T-helper 2 cell treated with Interferon-gamma antibody and Interleukin-4, amounts not matched to agents 5 μg/mL and 100 μg/mL, for 36 hours (primary cell): ENCODE data around the gene DMRTA1.
A peak's percentile ranks its signal among the peaks of the same experiment; 100 is the strongest.
"Not testable (repeated sequence)": the region's sequence is repeated elsewhere in the genome, so short reads cannot be mapped to it uniquely, and the experiment has no call there.

ENCODE experiments used
- DNase-seq: peaks from one replicate; pipeline ENCODE4 v3.0.0; 2021; ENCODE audit warnings: low spot score
- H3K27ac Mint-ChIP-seq: one replicate; pipeline ENCODE4 v1.8.0; 2021; ENCODE audit warnings: mild to moderate bottlenecking, mixed read lengths
- H3K27me3 Mint-ChIP-seq: one replicate; pipeline ENCODE4 v1.8.0; 2021; ENCODE audit warnings: low read depth, mixed read lengths
- H3K36me3 Mint-ChIP-seq: one replicate; pipeline ENCODE4 v1.8.0; 2021; ENCODE audit warnings: low read depth, mixed read lengths
- H3K4me1 Mint-ChIP-seq: one replicate; pipeline ENCODE4 v1.8.0; 2021; ENCODE audit warnings: low read depth, mixed read lengths
- H3K4me3 Mint-ChIP-seq: one replicate; pipeline ENCODE4 v1.8.0; 2022; ENCODE audit warnings: mild to moderate bottlenecking, moderate library complexity, mixed read lengths
- H3K9me3 Mint-ChIP-seq: one replicate; pipeline ENCODE4 v1.8.0; 2021; ENCODE audit warnings: mixed read lengths

DMRTA1 gene

GRCh38 chr9:22440841-22441240 lies 5.8 kb upstream of the DMRTA1 start:
- Mint-ChIP-seq H3K4me1 (no peaks in the 10 kb centered on the region), H3K27me3 (peaks cover 6% of the 10 kb centered on the region), H3K9me3 (no peaks in the 10 kb centered on the region), H3K27ac (no peak overlapping the region), H3K36me3 (no peaks in the 10 kb centered on the region), H3K4me3 (no peak overlapping the region)
- no peak for DNase-seq

DNA sequence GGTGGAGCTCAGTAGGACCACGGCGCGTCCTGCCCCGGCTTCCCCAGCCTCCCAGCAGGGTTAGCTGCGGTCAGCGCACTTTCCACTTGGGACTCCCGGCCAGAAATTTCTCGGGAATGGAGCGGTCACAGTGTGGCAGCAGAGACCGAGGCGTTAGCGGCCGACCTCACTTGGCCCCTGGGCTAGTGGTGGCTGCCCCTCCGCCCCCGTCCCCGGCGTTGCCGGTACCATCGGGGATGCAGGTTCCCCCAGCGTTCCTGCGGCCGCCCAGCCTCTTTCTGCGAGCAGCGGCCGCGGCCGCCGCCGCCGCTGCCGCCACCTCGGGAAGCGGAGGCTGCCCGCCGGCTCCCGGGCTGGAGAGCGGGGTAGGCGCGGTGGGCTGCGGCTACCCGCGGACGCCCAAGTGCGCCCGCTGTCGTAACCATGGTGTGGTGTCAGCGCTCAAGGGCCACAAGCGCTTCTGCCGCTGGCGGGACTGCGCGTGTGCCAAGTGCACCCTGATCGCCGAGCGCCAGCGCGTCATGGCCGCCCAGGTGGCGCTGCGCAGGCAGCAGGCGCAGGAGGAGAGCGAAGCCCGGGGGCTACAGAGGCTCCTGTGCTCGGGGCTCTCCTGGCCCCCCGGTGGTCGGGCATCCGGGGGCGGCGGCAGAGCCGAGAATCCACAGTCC lies 460 bp downstream of the DMRTA1 start:
- H3K4me3 Mint-ChIP-seq, result peak overlapping the region; percentile 29
- peaks cover 3% of the 10 kb centered on the region for H3K4me1 Mint-ChIP-seq
- H3K36me3 Mint-ChIP-seq, result no peaks in the 10 kb centered on the region
- H3K9me3 Mint-ChIP-seq, result no peaks in the 10 kb centered on the region
- H3K27ac Mint-ChIP-seq, result no peak overlapping the region
- peaks cover 39% of the 10 kb centered on the region for H3K27me3 Mint-ChIP-seq
- peak; percentile 22 for DNase-seq

DNA sequence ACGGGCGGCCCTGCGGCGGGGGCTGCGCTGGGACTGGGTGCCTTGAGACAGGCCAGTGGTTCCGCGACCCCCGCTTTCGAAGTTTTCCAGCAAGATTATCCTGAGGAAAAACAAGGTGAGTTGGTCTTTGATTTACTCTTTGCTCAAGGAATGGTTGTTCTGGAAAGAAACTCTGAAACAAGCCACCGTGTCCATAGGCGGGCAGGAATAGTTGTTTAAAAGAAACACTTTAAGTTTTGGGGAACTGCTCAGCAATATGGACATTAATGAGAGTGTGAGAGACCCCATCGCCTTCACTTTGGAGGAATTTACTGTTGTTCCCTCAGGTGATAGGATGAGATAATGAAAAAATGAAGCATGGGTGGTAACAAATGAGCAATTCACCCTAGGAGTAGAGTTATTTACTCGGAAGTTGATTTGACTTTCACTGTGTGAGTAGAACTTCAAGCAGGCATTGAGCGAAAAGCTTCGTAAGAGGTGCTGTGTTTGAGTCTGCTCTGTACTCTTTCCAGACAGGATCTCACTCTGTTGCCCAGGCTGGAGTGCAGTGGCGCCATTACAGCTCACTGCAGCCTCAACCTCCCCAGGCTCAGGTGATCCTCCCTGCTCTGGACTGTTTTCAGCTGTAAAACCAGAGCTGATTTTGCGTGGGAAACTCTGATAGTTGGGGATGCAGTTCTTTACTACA lies 1.1 kb downstream of the DMRTA1 start:
- no peaks in the 10 kb centered on the region for H3K36me3 Mint-ChIP-seq
- no peak overlapping the region for H3K27ac Mint-ChIP-seq
- no peak overlapping the region for H3K4me3 Mint-ChIP-seq
- peaks cover 3% of the 10 kb centered on the region for H3K4me1 Mint-ChIP-seq
- no peak for DNase-seq
- peaks cover 39% of the 10 kb centered on the region for H3K27me3 Mint-ChIP-seq
- no peaks in the 10 kb centered on the region for H3K9me3 Mint-ChIP-seq

GRCh38 chr9:22449719-22450118 lies 3.1 kb downstream of the DMRTA1 start:
- H3K27me3 Mint-ChIP-seq, result peaks cover 39% of the 10 kb centered on the region
- H3K4me3 Mint-ChIP-seq, result no peak overlapping the region
- H3K36me3 Mint-ChIP-seq, result no peaks in the 10 kb centered on the region
- no peak for DNase-seq
- H3K27ac Mint-ChIP-seq, result no peak overlapping the region
- peaks cover 3% of the 10 kb centered on the region for H3K4me1 Mint-ChIP-seq
- H3K9me3 Mint-ChIP-seq, result no peaks in the 10 kb centered on the region

DNA sequence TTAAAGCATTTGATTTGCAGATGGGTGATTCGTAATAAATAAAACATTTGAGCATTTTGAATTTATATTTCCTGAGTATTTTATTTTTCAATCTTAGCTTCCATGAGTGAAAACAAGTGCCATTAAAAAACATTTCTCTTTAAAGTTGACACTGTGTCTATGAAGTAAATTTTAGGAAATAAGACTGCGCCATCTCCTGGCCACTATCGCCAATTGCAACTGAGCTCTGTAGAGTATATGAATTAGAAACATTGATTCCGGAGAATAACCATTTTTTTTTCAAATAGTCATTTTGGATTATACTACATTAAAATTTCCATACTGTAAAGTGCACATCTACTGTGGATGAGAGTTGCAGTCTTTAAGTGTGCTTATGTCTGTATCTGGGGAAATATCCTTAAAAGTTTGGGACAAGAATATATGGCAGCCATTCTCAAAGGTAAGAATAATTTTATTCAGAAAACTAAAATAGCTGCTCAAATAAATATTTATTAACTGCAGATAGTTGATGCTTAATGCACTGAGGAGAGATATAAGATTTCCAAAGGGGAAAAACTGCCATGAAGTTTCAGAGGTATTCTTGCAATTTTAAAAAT lies 5.9 kb downstream of the DMRTA1 start:
- H3K9me3 Mint-ChIP-seq, result no peaks in the 10 kb centered on the region
- no peak for DNase-seq
- H3K4me1 Mint-ChIP-seq, result no peaks in the 10 kb centered on the region
- no peak overlapping the region for H3K27ac Mint-ChIP-seq
- H3K36me3 Mint-ChIP-seq, result no peaks in the 10 kb centered on the region
- H3K4me3 Mint-ChIP-seq, result no peak overlapping the region
- H3K27me3 Mint-ChIP-seq, result peaks cover 24% of the 10 kb centered on the region

DNA sequence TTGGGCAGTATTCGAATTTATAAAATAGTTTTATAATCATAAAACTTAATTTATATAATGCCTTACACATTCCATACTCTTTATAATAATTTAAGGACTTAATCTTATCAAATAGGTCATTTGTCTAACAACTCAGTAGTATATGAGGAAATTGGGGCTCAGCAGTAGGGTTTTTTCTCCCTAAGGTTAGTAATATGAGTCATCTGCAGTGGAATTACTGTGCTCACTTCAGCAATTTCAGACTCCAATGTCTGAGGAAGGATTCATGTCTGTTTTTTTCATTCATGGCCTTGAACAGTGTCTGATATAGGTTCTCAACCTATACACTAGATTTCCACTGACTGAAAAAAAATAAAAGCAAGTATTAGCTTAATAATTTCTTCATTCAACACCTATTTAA lies 7.4 kb downstream of the DMRTA1 start:
- H3K4me1 Mint-ChIP-seq, result no peaks in the 10 kb centered on the region
- H3K36me3 Mint-ChIP-seq, result no peaks in the 10 kb centered on the region
- no peaks in the 10 kb centered on the region for H3K9me3 Mint-ChIP-seq
- no peak overlapping the region for H3K4me3 Mint-ChIP-seq
- no peak overlapping the region for H3K27ac Mint-ChIP-seq
- no peak for DNase-seq
- H3K27me3 Mint-ChIP-seq, result peaks cover 11% of the 10 kb centered on the region

DNA sequence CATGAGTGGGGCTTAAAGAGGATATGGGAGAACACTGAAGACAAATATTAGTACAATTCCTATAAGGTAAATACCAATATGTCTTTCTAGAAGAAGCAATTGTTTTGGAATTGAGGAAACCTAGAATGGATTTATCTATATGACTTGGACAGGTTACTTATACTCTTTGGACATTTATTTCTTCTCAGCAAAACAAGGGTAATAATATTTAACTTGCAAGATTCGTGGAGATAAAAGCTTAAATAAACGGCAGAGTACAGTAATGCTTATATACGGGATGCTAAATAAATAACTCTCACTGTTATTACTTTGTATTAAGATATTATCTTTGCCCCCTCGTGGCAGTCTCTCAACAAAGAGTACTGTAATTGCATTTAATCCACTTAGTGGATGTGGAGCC lies 8.6 kb downstream of the DMRTA1 start:
- Mint-ChIP-seq H3K4me3 (no peak overlapping the region), H3K36me3 (no peaks in the 10 kb centered on the region), H3K9me3 (no peaks in the 10 kb centered on the region), H3K4me1 (no peaks in the 10 kb centered on the region), H3K27ac (no peak overlapping the region), H3K27me3 (peaks cover 3% of the 10 kb centered on the region)
- DNase-seq, result no peak

GRCh38 chr9:22457448-22457847 lies 10.8 kb downstream of the DMRTA1 start:
- Mint-ChIP-seq H3K27ac (no peak overlapping the region), H3K36me3 (no peaks in the 10 kb centered on the region), H3K4me3 (no peak overlapping the region), H3K4me1 (no peaks in the 10 kb centered on the region), H3K9me3 (no peaks in the 10 kb centered on the region), H3K27me3 (peaks cover 2% of the 10 kb centered on the region)
- no peak for DNase-seq

- Mint-ChIP-seq H3K36me3 (no peaks in the 10 kb centered on the region), H3K9me3 (no peaks in the 10 kb centered on the region), H3K27me3 (peaks cover 2% of the 10 kb centered on the region), H3K4me1 (no peaks in the 10 kb centered on the region), H3K4me3 (no peak overlapping the region), H3K27ac (no peak overlapping the region)
- DNase-seq, result no peak
Measured at GRCh38 chr9:22463205-22463604, 16.6 kb downstream of the DMRTA1 start.

DNA sequence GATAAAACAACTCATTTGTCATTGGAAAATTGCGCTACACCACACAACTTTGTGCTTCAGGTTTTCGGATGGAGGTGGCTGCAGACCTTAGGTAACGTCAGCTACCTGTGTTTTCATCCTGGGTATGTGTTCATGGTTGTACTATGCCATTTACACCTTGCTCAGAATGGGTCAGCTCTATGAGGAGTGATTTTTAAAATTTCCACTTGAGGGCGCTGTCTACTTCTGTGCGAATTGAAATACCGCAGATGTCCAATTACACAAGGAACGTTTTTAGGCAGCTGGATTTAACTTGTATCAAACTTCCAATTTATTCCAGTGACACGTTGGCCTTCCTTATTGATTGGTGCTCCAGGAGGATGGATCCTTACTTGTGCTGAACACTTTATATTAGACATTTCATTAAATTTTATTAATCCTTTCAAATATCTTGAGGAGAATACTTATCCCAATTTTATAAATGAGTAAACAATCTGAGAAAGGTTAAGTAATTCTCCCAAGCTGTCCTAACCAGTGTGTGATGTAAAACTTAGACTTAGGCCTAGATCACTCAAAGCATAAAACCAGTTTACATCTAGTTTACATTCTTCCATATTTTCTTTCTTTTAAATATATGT lies 23.4 kb downstream of the DMRTA1 start:
- Mint-ChIP-seq H3K27ac (no peak overlapping the region), H3K4me3 (no peak overlapping the region), H3K27me3 (no peaks in the 10 kb centered on the region), H3K9me3 (no peaks in the 10 kb centered on the region), H3K4me1 (no peaks in the 10 kb centered on the region), H3K36me3 (no peaks in the 10 kb centered on the region)
- DNase-seq, result no peak

DNA sequence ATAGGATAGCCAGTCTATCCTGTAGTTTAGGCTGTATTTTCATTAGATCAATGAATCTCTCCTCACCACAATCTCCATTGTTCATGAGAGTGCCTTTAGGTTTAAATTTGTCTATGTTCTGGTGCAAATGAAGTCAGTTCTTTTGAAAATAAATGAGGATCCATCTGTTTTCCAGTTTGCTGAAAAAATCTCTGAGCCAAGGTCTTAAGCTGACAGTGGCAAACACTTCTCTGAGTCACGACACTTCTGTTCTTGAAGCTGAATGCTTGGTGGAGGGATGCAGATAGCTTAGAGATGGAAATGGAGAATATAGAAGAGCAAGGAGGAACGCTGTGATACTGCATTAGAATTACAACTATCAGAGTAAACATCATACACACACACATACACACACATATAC lies 34.9 kb downstream of the DMRTA1 start:
- no peak overlapping the region for H3K4me3 Mint-ChIP-seq
- H3K4me1 Mint-ChIP-seq, result no peaks in the 10 kb centered on the region
- no peaks in the 10 kb centered on the region for H3K27me3 Mint-ChIP-seq
- no peak overlapping the region for H3K27ac Mint-ChIP-seq
- H3K9me3 Mint-ChIP-seq, result no peaks in the 10 kb centered on the region
- no peak for DNase-seq
- H3K36me3 Mint-ChIP-seq, result no peaks in the 10 kb centered on the region

GRCh38 chr9:22483528-22484070 lies 37.0 kb downstream of the DMRTA1 start:
- H3K4me3 Mint-ChIP-seq, result no peak overlapping the region

GRCh38 chr9:22496197-22496596 lies 49.6 kb downstream of the DMRTA1 start:
- not testable (repeated sequence) for H3K9me3 Mint-ChIP-seq, H3K4me3 Mint-ChIP-seq, DNase-seq, H3K4me1 Mint-ChIP-seq, H3K27ac Mint-ChIP-seq, H3K36me3 Mint-ChIP-seq, H3K27me3 Mint-ChIP-seq

More at GRCh38 chr9:22483528-22484070, 37.0 kb downstream of the DMRTA1 start:
- Mint-ChIP-seq H3K9me3 (peaks cover 3% of the 10 kb centered on the region), H3K36me3 (no peaks in the 10 kb centered on the region), H3K27ac (no peak overlapping the region), H3K4me1 (no peaks in the 10 kb centered on the region), H3K27me3 (no peaks in the 10 kb centered on the region)
- no peak for DNase-seq
